ENCODE data around the gene SPATA2L.

DNA sequence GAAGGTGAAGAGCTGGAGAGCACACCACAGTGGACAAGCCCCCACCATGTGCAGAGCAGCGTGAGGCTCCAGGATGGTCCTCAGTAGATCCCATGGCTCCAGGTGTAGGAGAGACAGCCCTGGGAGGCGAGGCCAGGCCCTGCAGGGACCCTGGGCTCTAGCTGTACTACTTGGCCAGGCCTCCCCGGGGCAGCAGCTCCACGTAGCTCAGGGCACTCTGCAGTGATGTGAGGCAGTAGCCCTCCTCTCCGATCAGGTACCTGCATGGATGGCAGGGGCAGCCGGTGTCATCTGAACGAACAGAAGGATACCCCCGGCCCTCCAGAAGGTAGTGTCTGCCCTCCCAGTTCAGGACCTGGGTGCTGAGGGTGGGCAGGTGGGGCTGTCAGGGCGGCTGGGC lies 6.2 kb upstream of the SPATA2L start:
- no peak for TF ChIP-seq YY1 (IDR thresholded peaks at IDR 0.05; ENCODE audit: low read depth, low read length)
- TF ChIP-seq, protein P1, sequence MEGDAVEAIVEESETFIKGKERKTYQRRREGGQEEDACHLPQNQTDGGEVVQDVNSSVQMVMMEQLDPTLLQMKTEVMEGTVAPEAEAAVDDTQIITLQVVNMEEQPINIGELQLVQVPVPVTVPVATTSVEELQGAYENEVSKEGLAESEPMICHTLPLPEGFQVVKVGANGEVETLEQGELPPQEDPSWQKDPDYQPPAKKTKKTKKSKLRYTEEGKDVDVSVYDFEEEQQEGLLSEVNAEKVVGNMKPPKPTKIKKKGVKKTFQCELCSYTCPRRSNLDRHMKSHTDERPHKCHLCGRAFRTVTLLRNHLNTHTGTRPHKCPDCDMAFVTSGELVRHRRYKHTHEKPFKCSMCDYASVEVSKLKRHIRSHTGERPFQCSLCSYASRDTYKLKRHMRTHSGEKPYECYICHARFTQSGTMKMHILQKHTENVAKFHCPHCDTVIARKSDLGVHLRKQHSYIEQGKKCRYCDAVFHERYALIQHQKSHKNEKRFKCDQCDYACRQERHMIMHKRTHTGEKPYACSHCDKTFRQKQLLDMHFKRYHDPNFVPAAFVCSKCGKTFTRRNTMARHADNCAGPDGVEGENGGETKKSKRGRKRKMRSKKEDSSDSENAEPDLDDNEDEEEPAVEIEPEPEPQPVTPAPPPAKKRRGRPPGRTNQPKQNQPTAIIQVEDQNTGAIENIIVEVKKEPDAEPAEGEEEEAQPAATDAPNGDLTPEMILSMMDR (IDR thresholded peaks at IDR 0.05; ENCODE audit: control extremely low read depth in 1 of 3, insufficient read depth in 1 of 3, low read depth in 1 of 3, low read length in 3 of 3): no peak
- TF ChIP-seq POLR2A (IDR thresholded peaks at IDR 0.05; ENCODE audit: control extremely low read depth in 1 of 2, low read depth in 2 of 2, low read length in 2 of 2): no peak

Data from H1 (cell line).